ENCODE measurements around the gene REG3G.

- no peak for TF ChIP-seq CTCF (IDR thresholded peaks at IDR 0.05)
- TF ChIP-seq POLR2AphosphoS5 (IDR thresholded peaks at IDR 0.05) = no peak
- no peak for TF ChIP-seq POLR2A (IDR thresholded peaks at IDR 0.05)
- TF ChIP-seq EP300 (IDR thresholded peaks at IDR 0.05) = no peak
Measured at GRCh38 chr2:79001285-79001684, 24.2 kb upstream of the REG3G start.
